ENCODE results near the gene DIO3.

DIO3 gene

GRCh38 chr14:101561145-101561896, at the start of gene DIO3:
Gene DIO3, plus strand, starts transcription at chr14:101561495.
- no peak for DNase-seq (ENCODE audit: low read depth)

- DNase-seq (ENCODE audit: low read depth), result no peak
Observed at GRCh38 chr14:101511620-101512375, 49.5 kb upstream of the DIO3 start.

GRCh38 chr14:101512376-101512695, 49.0 kb upstream of the DIO3 start:
- no peak for DNase-seq (ENCODE audit: low read depth)

DNA sequence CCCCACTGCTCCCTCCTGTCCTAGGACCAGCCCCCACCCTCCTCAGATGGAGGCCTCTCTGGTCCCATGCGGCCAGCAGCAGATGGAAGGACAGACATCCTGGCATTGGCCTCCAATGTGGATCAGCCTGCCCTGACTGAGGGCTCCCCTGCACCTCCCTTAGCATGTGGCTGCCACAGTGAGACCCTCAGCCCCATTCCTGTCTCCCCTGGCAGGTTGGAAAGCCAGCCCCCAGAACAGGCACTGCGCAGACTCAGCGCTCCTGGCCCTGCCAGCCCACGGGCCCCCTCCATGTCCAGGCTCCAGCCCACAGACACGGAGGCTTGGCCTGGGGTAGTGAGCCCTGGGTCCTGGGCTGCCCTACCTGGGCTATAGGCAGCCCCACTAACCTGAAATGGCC, 47.2 kb upstream of the DIO3 start:
- no peak for DNase-seq (ENCODE audit: low read depth)

- no peak for DNase-seq (ENCODE audit: low read depth)
Observed at GRCh38 chr14:101516401-101516800, 44.9 kb upstream of the DIO3 start.

DNA sequence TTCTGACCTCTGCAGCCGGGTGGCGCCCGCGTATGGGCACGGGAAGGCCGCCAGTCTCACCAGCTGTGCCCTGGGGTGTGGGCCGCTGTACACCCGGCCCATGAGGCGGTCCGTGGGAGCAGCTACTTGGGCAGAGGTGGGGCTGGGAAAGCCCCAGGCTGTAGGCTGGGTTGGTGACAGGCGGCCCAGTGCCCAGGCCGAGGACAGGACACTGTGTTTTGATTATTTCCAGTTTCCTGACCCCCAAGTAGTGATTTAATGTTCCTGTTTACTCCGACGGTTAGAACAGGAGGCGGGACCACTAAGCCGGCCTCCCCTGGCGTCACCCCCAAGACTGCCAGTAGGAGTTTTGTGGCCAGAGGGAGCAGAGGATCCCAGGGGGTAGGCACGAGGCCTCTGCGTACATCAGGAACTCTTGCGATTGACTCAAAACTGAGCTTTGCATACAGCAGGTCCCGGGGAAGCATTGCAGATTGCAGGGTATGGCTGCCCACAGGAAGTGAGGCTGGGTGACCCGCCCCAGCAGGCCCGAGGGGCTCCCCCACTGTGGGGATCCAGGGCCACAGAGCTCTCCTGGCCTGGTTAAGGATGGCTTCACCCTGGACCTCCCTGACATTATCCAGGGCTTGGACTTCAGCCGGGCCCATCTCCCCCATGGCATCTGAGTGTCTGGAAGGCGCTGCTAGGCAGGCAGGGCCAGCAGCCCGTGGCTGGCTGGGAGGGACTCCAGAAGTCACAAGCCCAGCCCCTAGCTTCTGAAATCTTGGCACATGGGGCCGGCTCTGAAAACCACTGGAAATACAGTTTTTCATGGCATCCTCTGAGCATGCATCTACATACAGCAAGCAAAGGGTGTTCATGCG, 42.5 kb upstream of the DIO3 start:
- no peak for DNase-seq (ENCODE audit: low read depth)

GRCh38 chr14:101520621-101521472, 40.4 kb upstream of the DIO3 start:
- no peak for DNase-seq (ENCODE audit: low read depth)

DNA sequence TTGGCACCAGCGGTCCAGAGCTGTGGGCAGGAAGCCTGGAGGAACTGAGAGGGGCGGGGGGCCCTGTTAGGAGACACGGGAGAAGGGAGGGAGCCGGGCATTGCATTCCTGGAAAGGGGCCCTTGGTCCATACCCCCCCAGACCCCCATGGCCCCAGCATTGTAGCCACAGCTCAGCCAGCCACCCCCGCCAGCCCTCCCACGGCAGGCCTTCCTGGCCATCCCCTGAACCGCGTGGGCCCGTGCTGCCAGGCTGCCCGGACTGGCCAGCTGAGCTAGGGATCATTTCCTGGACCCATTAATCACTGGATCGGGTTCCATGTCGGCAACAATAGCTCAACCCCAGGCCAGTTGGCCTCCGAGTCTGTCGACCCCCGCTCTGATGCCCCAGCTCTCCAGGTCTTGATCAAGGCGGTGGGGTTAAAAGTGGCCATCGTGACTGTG, 39.8 kb upstream of the DIO3 start:
- no peak for DNase-seq (ENCODE audit: low read depth)

GRCh38 chr14:101521978-101522377, 39.3 kb upstream of the DIO3 start:
- DNase-seq (ENCODE audit: low read depth), result no peak

- no peak for DNase-seq (ENCODE audit: low read depth)
Observed at GRCh38 chr14:101525640-101526527, 35.4 kb upstream of the DIO3 start.

DNA sequence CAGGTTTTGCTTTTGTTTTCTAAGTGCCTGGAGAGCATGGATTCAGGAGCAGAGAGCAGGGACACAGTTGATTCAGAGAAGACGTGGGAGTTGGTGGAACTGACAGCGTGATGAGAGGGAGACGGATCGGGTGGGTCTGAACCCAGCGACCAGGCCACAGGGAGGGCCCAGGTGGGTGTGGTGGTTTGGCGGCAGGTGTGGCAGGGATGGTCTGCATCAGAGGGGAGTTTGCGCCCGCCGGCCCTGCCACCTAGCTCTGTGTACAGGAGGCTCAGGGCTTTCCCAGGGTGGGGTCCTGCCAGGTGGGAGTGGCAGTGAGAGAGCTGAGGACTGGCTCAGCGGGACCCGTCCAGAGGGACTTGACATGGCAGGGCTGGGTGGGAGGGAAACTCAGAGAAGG, 33.3 kb upstream of the DIO3 start:
- DNase-seq (ENCODE audit: low read depth), result no peak

GRCh38 chr14:101529079-101529478, 32.2 kb upstream of the DIO3 start:
- no peak for DNase-seq (ENCODE audit: low read depth)

GRCh38 chr14:101534198-101534597, 27.1 kb upstream of the DIO3 start:
- DNase-seq (ENCODE audit: low read depth), result no peak

GRCh38 chr14:101535232-101535631, 26.1 kb upstream of the DIO3 start:
- DNase-seq (ENCODE audit: low read depth), result no peak

- no peak for DNase-seq (ENCODE audit: low read depth)
Observed at GRCh38 chr14:101535701-101536207, 25.5 kb upstream of the DIO3 start.

DNA sequence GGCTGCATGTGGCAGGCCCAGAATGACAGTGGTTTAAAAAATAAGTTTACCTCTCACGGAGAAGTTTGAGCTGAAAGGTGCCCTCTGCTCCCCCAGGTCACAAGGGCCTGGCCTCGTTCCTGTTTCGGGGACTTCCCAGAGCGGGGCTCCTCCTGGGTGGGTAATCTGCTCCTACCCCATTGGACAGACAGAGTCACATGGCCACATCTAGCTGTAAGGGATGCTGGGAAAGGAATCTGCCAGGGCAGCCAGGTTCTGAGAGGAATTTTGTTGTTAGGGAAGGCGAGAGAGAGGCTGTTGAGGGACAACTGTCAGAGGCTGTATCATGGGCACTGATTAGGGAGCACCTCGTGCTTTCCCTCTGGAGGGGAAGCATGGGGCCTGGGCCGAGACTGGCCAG, 24.0 kb upstream of the DIO3 start:
- no peak for DNase-seq (ENCODE audit: low read depth)

DNA sequence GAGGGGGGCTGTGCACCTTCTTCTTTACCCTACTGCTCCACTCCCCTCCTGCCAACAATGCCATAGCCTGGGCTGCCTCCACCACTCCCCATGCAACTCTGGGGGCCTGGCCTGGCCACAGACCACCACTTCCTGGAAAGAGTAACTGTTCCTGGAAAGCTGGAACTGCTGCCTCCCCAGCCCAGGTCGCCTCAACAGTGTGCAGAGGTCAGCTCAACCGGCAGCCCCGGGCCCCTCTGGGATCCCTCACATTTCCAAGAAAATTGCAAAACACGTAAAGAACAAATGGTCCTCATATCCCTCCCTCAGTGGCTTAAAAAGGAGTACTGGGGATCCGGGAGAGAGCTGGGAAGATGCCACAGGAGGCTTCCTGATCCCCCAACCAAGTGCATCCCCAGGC, 22.4 kb upstream of the DIO3 start:
- no peak for DNase-seq (ENCODE audit: low read depth)

DNA sequence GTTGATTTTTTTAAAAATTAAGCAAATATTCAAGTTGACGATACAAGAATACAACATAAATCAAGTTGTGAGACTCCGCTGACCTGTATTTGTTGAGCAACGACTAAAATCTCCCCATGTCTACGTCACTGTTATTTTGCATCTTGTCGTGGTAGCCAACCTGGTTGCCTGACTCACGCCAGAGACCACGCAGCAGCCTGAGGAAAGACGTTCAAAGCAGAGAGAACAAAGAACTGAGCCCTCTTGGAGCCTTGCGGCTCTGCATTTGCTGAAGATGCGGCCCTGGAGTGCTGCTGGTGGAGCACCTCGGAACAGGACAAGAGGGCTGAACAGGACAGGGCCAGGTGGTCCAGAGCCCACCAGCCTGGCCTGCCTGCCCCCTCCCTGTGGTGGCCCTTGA, 21.4 kb upstream of the DIO3 start:
- DNase-seq (ENCODE audit: low read depth), result no peak

DNA sequence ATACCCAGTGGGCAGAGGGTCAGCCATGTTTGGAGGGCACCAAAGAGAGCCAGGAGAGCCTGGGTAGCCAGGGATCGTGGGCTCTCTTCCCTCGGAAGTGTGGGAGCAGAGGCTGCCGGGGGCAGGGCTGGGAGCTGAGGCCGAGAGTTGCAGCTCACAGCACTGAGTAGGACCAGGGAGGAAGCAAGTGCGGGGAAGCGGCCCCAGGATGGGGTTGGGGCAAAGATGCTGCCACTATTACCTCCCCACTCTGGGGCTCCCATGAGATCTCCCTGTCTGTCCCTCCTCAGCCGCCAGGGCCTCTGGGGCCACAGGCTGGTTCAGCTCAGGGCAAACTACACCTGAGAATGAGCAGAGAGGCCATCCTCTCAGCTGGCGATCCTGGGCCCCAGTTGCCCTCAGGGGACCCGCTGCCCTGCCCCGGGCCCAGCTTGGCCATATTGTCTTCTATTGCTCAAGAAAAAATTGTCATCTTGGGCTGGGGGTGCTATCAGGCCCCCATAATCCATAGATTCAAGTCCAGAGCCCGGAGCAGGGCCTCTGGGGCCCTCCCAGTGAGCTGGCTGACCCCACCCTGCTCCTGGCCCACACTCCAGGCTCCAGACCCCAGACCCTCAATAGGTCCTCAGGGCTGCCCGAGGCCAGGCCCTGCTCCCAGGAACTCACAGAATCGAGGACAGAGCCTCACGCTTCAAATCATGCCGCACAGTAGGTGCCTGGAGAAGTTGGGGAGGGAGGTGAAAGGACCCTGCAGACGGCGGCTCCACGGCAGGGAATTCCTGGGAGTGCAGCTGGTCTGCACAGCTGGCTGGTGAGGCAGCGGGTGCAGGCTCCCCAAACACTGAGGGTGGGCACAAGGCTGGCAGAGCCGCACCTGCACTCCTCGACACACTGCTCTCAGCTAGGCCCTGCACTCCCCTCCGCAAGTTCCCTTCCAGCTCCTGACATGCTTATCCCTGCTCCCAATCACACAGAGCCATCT, 20.5 kb upstream of the DIO3 start:
- no peak for DNase-seq (ENCODE audit: low read depth)

All from stimulated activated CD8-positive, alpha-beta memory T cell treated with anti-CD3 and anti-CD28 coated beads, Interleukin-15, amount 100 ng/mL, for 24 hours (primary cell).